ENCODE results near the gene ATP9B.

GRCh38 chr18:79387214-79387613 is 318.0 kb downstream of the ATP9B start:
- TF ChIP-seq CTCF (IDR thresholded peaks at IDR 0.05; ENCODE audit: insufficient read depth, low read depth, low read length) (no peak), EZH2 (IDR thresholded peaks at IDR 0.05; ENCODE audit: insufficient read depth, low read length) (no peak)

All from astrocyte (in vitro differentiated cells and primary cell).